K562 (cell line): Measurements from ENCODE around the gene PYGB. TPM values are rescaled to one million over a fixed set of nuclear protein-coding genes. Genes with fewer than 3 reads are reported as not detected.

Source experiments
- ATAC-seq: fragments of 200-7000 bp; cut with Tn5 transposase; 3 replicates; pipeline ENCODE4 v1.9.1; 2020; ENCODE audit warnings: moderate library complexity
- BruUV-seq: library from RNA; stranded (reverse); fragments of 400-500 nt; replicated peaks from 2 replicates; lab custom pipeline; 2021; lab: Mats Ljungman, UMichigan
- CTCF ChIA-PET: fragments of 300-600 bp; formaldehyde crosslinking; extraction: SDS; loops from one replicate; lab custom pipeline; 2021; ENCODE audit warnings: low intra/inter-chr PET ratio; lab: Yijun Ruan, JAX
- POLR2A ChIA-PET: fragments of 300-600, 350-650 bp; sonication (Branson Sonifier 250); formaldehyde crosslinking; extraction: SDS; loops from one replicate; lab custom pipeline; 2021; ENCODE audit warnings: antibody characterized with exemption, inconsistent platforms; lab: Yijun Ruan, JAX
- DNase-seq, 4 experiments: peaks; one replicate each; pipeline versions ENCODE4 v3.0.0 to v3.0.0-alpha.2; 2011 to 2018; ENCODE audit warnings: low spot score in 3 of 4, mixed read lengths in 3 of 4; ENCODE audit errors: extremely low read depth in 1 of 4
- FAIRE-seq: peaks from 2 replicates; lab custom pipeline; 2011; peaks lifted over from hg19 to GRCh38; lab: Jason Lieb, UNC
- H2AFZ ChIP-seq: 2 replicates; pipeline ENCODE4 v1.6.0; 2011; ENCODE audit warnings: low read depth, low read length, control low read depth, inconsistent platforms
- H3K27ac ChIP-seq: fragments of 200-600 bp; 3 replicates; pipeline ENCODE4 v1.8.0; 2011; ENCODE audit warnings: low read depth, mild to moderate bottlenecking, control low read depth, inconsistent platforms, low read length, moderate library complexity, mixed read lengths; ENCODE audit errors: extremely low read depth
- H3K27me3 ChIP-seq, 2 experiments: fragments of 300-600 bp in 1 of 2; 2 replicates in 1 of 2; 3 replicates in 1 of 2; pipeline versions ENCODE4 v1.6.0 to v1.8.0; 2011; ENCODE audit warnings: inconsistent platforms in 2 of 2, low read length in 2 of 2, mild to moderate bottlenecking in 1 of 2, mixed read lengths in 1 of 2, moderate library complexity in 1 of 2; ENCODE audit not compliant: control insufficient read depth in 2 of 2, insufficient read depth in 2 of 2
- H3K36me3 ChIP-seq: fragments of 300-600 bp; 3 replicates; pipeline ENCODE4 v1.8.0; 2011; ENCODE audit warnings: mild to moderate bottlenecking, low read length, inconsistent platforms; ENCODE audit not compliant: control insufficient read depth, insufficient read depth
- H3K4me1 ChIP-seq, 2 experiments: fragments of 200-600 bp in 1 of 2; replicated peaks in 1 of 2; 2 replicates in 1 of 2; 3 replicates in 1 of 2; pipeline versions ENCODE4 v1.5.1 to v1.8.0; 2011; ENCODE audit warnings: inconsistent platforms in 2 of 2, low read length in 2 of 2, mild to moderate bottlenecking in 1 of 2, mixed read lengths in 1 of 2, moderate library complexity in 1 of 2; ENCODE audit not compliant: control insufficient read depth in 2 of 2, insufficient read depth in 2 of 2
- H3K4me2 ChIP-seq: 2 replicates; pipeline ENCODE4 v1.6.1; 2011; ENCODE audit warnings: low read length, control low read depth, inconsistent platforms, mixed read lengths; ENCODE audit not compliant: insufficient read depth
- H3K4me3 ChIP-seq: fragments of 200-600 bp; sonication (generic), shearing (Covaris generic); 2 replicates; pipeline ENCODE4 v1.5.1; 2016; ENCODE audit warnings: control low read depth, inconsistent platforms
- H3K79me2 ChIP-seq: fragments of 200-600 bp; 3 replicates; pipeline ENCODE4 v1.8.0; 2011; ENCODE audit warnings: low read length, inconsistent platforms; ENCODE audit not compliant: control insufficient read depth, insufficient read depth
- H3K9ac ChIP-seq, 2 experiments: 2 replicates each; pipeline versions ENCODE4 v1.6.0 to v1.6.1; 2011; ENCODE audit warnings: low read depth in 2 of 2, low read length in 2 of 2, control low read depth in 1 of 2, inconsistent platforms in 1 of 2, mild to moderate bottlenecking in 1 of 2, mixed read lengths in 1 of 2; ENCODE audit not compliant: insufficient read depth in 1 of 2
- H3K9me1 ChIP-seq: one replicate; pipeline ENCODE4 v1.6.0; 2011; ENCODE audit warnings: inconsistent platforms, mild to moderate bottlenecking, low read length, moderate library complexity; ENCODE audit not compliant: control insufficient read depth, insufficient read depth
- H3K9me3 ChIP-seq: replicated peaks from 2 replicates; pipeline ENCODE4 v1.5.1; 2011; ENCODE audit warnings: low read depth, low read length, inconsistent platforms; ENCODE audit not compliant: control insufficient read depth, insufficient read depth
- H4K20me1 ChIP-seq: replicated peaks from 2 replicates; pipeline ENCODE4 v1.6.1; 2011; ENCODE audit warnings: low read length, inconsistent platforms, mixed read lengths; ENCODE audit not compliant: control insufficient read depth, insufficient read depth
- ELF2 ChIP-seq: fragments of 250-450 bp; sonication (Bioruptor Pico); IDR thresholded peaks from 2 replicates; pipeline ENCODE4 v1.5.0; 2021; ENCODE audit warnings: mild to moderate bottlenecking
- FUS ChIP-seq: fragments of 200-400 bp; formaldehyde crosslinking; optimal IDR thresholded peaks from 2 replicates; pipeline ENCODE3; 2017; ENCODE audit warnings: low read depth, low read length
- HINFP ChIP-seq: fragments of 450-650 bp; conservative IDR thresholded peaks from 2 replicates; pipeline ENCODE4 v1.6.1; 2016; ENCODE audit warnings: missing genetic modification characterization, low read depth, mild to moderate bottlenecking, control low read depth, missing compliant biosample characterization
- HLTF ChIP-seq: fragments of 450-650 bp; IDR thresholded peaks from 2 replicates; pipeline ENCODE4 v1.6.1; 2016
- PRDM10 ChIP-seq: fragments of 450-650 bp; IDR thresholded peaks from 2 replicates; pipeline ENCODE4 v1.6.1; 2018; ENCODE audit not compliant: partially characterized antibody
- PRPF4 ChIP-seq: fragments of 200-400 bp; formaldehyde crosslinking; IDR thresholded peaks from one replicate; pipeline ENCODE4 v1.6.1; 2017; ENCODE audit warnings: low read length, low read depth, mild to moderate bottlenecking; ENCODE audit not compliant: insufficient read depth, poor library complexity, severe bottlenecking
- RNF219 ChIP-seq: fragments of 250-450 bp; sonication (Bioruptor Pico); IDR thresholded peaks from 2 replicates; pipeline ENCODE4 v1.5.0; 2022; ENCODE audit warnings: mild to moderate bottlenecking
- ZHX1 ChIP-seq: fragments of 150-350 bp; conservative IDR thresholded peaks from 2 replicates; pipeline ENCODE4 v1.6.1; 2014; ENCODE audit warnings: low read length
- ZNF583 ChIP-seq: fragments of 250-450 bp; sonication (Bioruptor Pico); IDR thresholded peaks from 2 replicates; pipeline ENCODE4 v1.4.0; 2020
- in situ Hi-C: fragments of 300-500 bp; cut with MboI; formaldehyde crosslinking; loops from 4 replicates; pipeline ENCODE4 v1.15.0; 2018; ENCODE audit warnings: inconsistent platforms, mixed read lengths
- intact Hi-C: fragments of 100-400 bp; cut with micrococcal nuclease; formaldehyde crosslinking; loops from 2 replicates; pipeline ENCODE4 v1.14.2; 2022
- polyA plus RNA-seq, 8 experiments: library from polyadenylated mRNA; depleted of rRNA in 4 of 8; stranded (reverse) in 5 of 8; unstranded in 3 of 8; fragments of >200 nt; fragmentation: Nextera tagmentation in 2 of 8; fragmentation: Illumina TruSeq in 1 of 8; extraction: Ambion mirVana in 2 of 8; extraction: Trizol in 1 of 8; gene quantifications; 2 replicates each; pipeline versions ENCODE4 v1.2.1 to v1.2.3, GENCODE V29; 2011 to 2014; ENCODE audit warnings: inconsistent platforms in 1 of 8, missing spikeins in 1 of 8
- total RNA-seq, 7 experiments: library from RNA; depleted of rRNA in 6 of 7; stranded (reverse); fragments of >200 nt in 6 of 7; fragmentation: Illumina TruSeq in 2 of 7; extraction: Trizol in 2 of 7; gene quantifications; 2 replicates each; pipeline versions ENCODE4 v1.2.1 to v1.2.3, GENCODE V29; 2011 to 2021; ENCODE audit warnings: low replicate concordance in 1 of 7

PYGB gene
- total and polyA plus RNA-seq, 9 of the 15 experiments (the other 6 are each of a cell fraction or from before 2014, with no cell fraction given) = 0.34 to 18.0 (median 9.8) TPM

GRCh38 chr20:25242231-25242630 lies 5.7 kb upstream of the PYGB start (continued):
- TF ChIP-seq ZHX1 = no peak
- no peak for TF ChIP-seq FUS
- no peak for TF ChIP-seq PRPF4
- no peak for TF ChIP-seq RNF219
- no peak for TF ChIP-seq ELF2 (CRISPR knock-in tag)

DNA sequence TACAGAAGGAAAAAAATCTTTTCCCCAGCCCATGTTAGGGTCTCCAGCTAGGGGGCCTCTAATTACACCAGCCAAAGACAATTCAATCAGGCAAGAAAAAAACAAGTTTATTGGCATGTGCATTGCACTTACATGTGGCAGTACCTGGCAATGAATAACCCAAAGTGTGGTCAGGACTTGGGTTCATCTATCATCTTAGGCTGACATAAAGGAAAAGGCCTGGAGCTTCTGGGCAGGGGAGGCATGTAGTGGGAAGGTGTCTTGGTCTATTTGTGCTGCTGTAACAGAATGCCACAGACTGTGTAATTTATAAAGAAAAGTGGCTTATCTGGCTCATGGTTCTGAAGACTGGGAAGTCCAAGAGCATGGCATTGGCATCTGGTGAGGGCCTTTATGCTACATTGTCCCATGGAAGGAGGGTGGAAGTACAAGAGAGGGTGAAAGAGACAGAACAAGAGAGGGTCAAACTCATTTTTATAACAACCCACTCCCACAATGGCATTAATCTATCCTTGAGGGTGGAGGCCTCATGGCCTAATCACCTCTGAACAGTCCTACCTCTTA lies 4.4 kb upstream of the PYGB start:
- Histone ChIP-seq H3K9me1 (no peaks in the 10 kb centered on the region), H3K4me1 (peaks cover 9 to 14% of the 10 kb centered on the region in 2 experiments), H3K4me3 (no peak overlapping the region), H3K36me3 (no peaks in the 10 kb centered on the region), H3K27ac (no peak overlapping the region), H3K9ac (no peak overlapping the region), H3K27me3 (no peaks in the 10 kb centered on the region), H3K4me2 (no peak overlapping the region), H3K79me2 (peaks cover under 1% of the 10 kb centered on the region; the same call in 1 of the 3 replicates), H2AFZ (no peak overlapping the region), H3K9me3 (no peaks in the 10 kb centered on the region), H4K20me1 (no peaks in the 10 kb centered on the region)
- DNase-seq (no peak), ATAC-seq (no peak), FAIRE-seq (no peak)
- in situ Hi-C loops (no loop called here), intact Hi-C loops (no loop called here)
- no TSS peak for BruUV-seq
- TF ChIP-seq HINFP = no peak
- TF ChIP-seq ZNF583 = no peak
- no peak for TF ChIP-seq HLTF
- TF ChIP-seq PRDM10 = no peak
- POLR2A ChIA-PET = no interaction called here
- CTCF ChIA-PET = no interaction called here
